B cell (primary cell): ENCODE measurements around the gene TTC28. TPM values are rescaled to one million over a fixed set of nuclear protein-coding genes. Genes with fewer than 3 reads are reported as not detected.

Experiments
- ATAC-seq: fragments of 200-7000 bp; cut with Tn5 transposase; one replicate; pipeline ENCODE4 v1.10.0; 2021; ENCODE audit warnings: low read depth, mild to moderate bottlenecking, moderate number of reproducible peaks, moderate library complexity
- CTCF ChIA-PET: fragments of 350-600 bp; sonication (Branson Sonifier 250); formaldehyde crosslinking; loops from one replicate; lab custom pipeline; 2021; ENCODE audit warnings: antibody characterized with exemption, inconsistent platforms; lab: Charles Lee
- POLR2A ChIA-PET: fragments of 350-600 bp; sonication (Branson Sonifier 250); formaldehyde crosslinking; loops from one replicate; lab custom pipeline; 2021; ENCODE audit warnings: antibody characterized with exemption; lab: Charles Lee
- DNase-seq: peaks from one replicate; pipeline ENCODE4 v3.0.0; 2013
- H2AFZ ChIP-seq: 2 replicates; pipeline ENCODE4 v1.6.1; 2012; ENCODE audit warnings: mild to moderate bottlenecking, low read depth, low read length; ENCODE audit not compliant: insufficient read depth, poor library complexity, severe bottlenecking
- H3K27ac ChIP-seq, 2 donors: 1 replicate in 1 of 2; 2 replicates in 1 of 2; pipeline ENCODE4 v1.5.1; 2012 to 2013; ENCODE audit warnings: low read length in 2 of 2, mild to moderate bottlenecking in 2 of 2, moderate library complexity in 1 of 2
- H3K27me3 ChIP-seq, 4 experiments: fragments of 200-600 bp in 1 of 4; sonication (generic) in 1 of 4; replicated peaks in 1 of 4; 1 replicate in 2 of 4; 2 replicates in 2 of 4; pipeline versions ENCODE4 v1.6.1 to v1.7.0; 2013 to 2016; ENCODE audit warnings: low read length in 3 of 4, mild to moderate bottlenecking in 2 of 4, mixed read lengths in 1 of 4, moderate library complexity in 1 of 4; ENCODE audit not compliant: insufficient read depth in 4 of 4, control insufficient read depth in 3 of 4; ENCODE audit errors: control extremely low read depth in 1 of 4
- H3K36me3 ChIP-seq, 2 experiments: replicated peaks in 1 of 2; 1 replicate in 1 of 2; 2 replicates in 1 of 2; pipeline versions ENCODE4 v1.6.1 to v1.7.1; 2013; ENCODE audit warnings: low read length in 1 of 2; ENCODE audit not compliant: insufficient read depth in 2 of 2, control insufficient read depth in 1 of 2; ENCODE audit errors: control extremely low read depth in 1 of 2, extremely low read depth in 1 of 2
- H3K4me1 ChIP-seq, 2 donors: fragments of 200-600 bp in 1 of 2; sonication (generic) in 1 of 2; 1 replicate in 1 of 2; 2 replicates in 1 of 2; pipeline versions ENCODE4 v1.5.1 to v1.6.1; 2013 to 2017; ENCODE audit warnings: low read length in 2 of 2; ENCODE audit not compliant: control insufficient read depth in 2 of 2, insufficient read depth in 2 of 2
- H3K4me2 ChIP-seq: replicated peaks from 2 replicates; pipeline ENCODE3; 2012; ENCODE audit warnings: mild to moderate bottlenecking, low read depth, low read length; ENCODE audit not compliant: poor library complexity, severe bottlenecking
- H3K4me3 ChIP-seq, 5 experiments: fragments of 200-600 bp in 1 of 5; sonication (generic) in 1 of 5; 1 replicate in 3 of 5; 2 replicates in 2 of 5; pipeline versions ENCODE4 v1.5.1 to v1.7.0; 2011 to 2016; ENCODE audit warnings: low read length in 4 of 5, mild to moderate bottlenecking in 4 of 5, low read depth in 2 of 5, control low read depth in 1 of 5, moderate library complexity in 1 of 5; ENCODE audit not compliant: insufficient read depth in 1 of 5; ENCODE audit errors: control extremely low read depth in 1 of 5, extremely low read depth in 1 of 5
- H3K79me2 ChIP-seq: fragments of 200-600 bp; sonication (generic); one replicate; pipeline ENCODE4 v1.6.0; 2016; ENCODE audit warnings: low read length; ENCODE audit not compliant: control insufficient read depth, insufficient read depth
- H3K9ac ChIP-seq: fragments of 200-600 bp; sonication (generic); 2 replicates; pipeline ENCODE4 v1.6.1; 2017; ENCODE audit warnings: mild to moderate bottlenecking, low read length, moderate library complexity
- H3K9me3 ChIP-seq, 3 donors: one replicate each; pipeline versions ENCODE4 v1.6.1 to v1.7.1; 2013; ENCODE audit warnings: low read length in 2 of 3; ENCODE audit not compliant: control insufficient read depth in 2 of 3, insufficient read depth in 1 of 3; ENCODE audit errors: control extremely low read depth in 1 of 3
- H4K20me1 ChIP-seq: 2 replicates; pipeline ENCODE4 v1.6.0; 2012; ENCODE audit warnings: mild to moderate bottlenecking, low read length; ENCODE audit not compliant: insufficient read depth, control insufficient read depth, poor library complexity, severe bottlenecking
- H3K27ac Mint-ChIP-seq: one replicate; pipeline ENCODE4 v1.8.0; 2021; ENCODE audit warnings: mixed read lengths
- H3K27me3 Mint-ChIP-seq: one replicate; pipeline ENCODE4 v1.8.0; 2021; ENCODE audit warnings: mixed read lengths
- H3K4me1 Mint-ChIP-seq: one replicate; pipeline ENCODE4 v1.8.0; 2021; ENCODE audit warnings: mixed read lengths
- H3K4me3 Mint-ChIP-seq: one replicate; pipeline ENCODE4 v1.8.0; 2021; ENCODE audit warnings: mixed read lengths
- H3K9me3 Mint-ChIP-seq: one replicate; pipeline ENCODE4 v1.8.0; 2022; ENCODE audit warnings: mixed read lengths; ENCODE audit not compliant: insufficient read depth
- EZH2 ChIP-seq: IDR thresholded peaks from 2 replicates; pipeline ENCODE4 v1.6.1; 2012; ENCODE audit warnings: borderline replicate concordance, low read depth, mild to moderate bottlenecking, moderate library complexity, low read length; ENCODE audit not compliant: insufficient read depth, poor library complexity, severe bottlenecking
- WGBS: methylation state at CpG from one replicate; pipeline ENCODE4 v1.1.5; 2013; ENCODE audit warnings: missing lambda C conversion rate; ENCODE audit not compliant: insufficient coverage; 5-methylcytosine and 5-hydroxymethylcytosine counted together
- intact Hi-C: fragments of 100-400 bp; cut with micrococcal nuclease; formaldehyde crosslinking; loops from one replicate; pipeline ENCODE4 v1.10.0; 2022
- polyA plus RNA-seq: library from polyadenylated mRNA; depleted of rRNA; stranded (reverse); fragments of >200 nt; gene quantifications from 2 replicates; pipeline ENCODE4 v1.2.3, GENCODE V29; 2012
- total RNA-seq, 2 donors: library from RNA; stranded (reverse); fragments of 120-200 nt in 1 of 2; gene quantifications; 1 replicate in 1 of 2; 2 replicates in 1 of 2; pipeline versions ENCODE4 v1.2.3 to v1.2.4, GENCODE V29; 2013 to 2022
- TF ChIP-seq, protein P1 (sequence below): fragments of 200-600 bp; IDR thresholded peaks from one replicate; pipeline ENCODE4 v1.8.0; 2022; ENCODE audit warnings: antibody characterized with exemption, mild to moderate bottlenecking

TTC28 gene
- total and polyA plus RNA-seq, 2 donors (not counting 1 experiment from before 2014, with no cell fraction given), result 4.5 to 7.3 TPM

DNA sequence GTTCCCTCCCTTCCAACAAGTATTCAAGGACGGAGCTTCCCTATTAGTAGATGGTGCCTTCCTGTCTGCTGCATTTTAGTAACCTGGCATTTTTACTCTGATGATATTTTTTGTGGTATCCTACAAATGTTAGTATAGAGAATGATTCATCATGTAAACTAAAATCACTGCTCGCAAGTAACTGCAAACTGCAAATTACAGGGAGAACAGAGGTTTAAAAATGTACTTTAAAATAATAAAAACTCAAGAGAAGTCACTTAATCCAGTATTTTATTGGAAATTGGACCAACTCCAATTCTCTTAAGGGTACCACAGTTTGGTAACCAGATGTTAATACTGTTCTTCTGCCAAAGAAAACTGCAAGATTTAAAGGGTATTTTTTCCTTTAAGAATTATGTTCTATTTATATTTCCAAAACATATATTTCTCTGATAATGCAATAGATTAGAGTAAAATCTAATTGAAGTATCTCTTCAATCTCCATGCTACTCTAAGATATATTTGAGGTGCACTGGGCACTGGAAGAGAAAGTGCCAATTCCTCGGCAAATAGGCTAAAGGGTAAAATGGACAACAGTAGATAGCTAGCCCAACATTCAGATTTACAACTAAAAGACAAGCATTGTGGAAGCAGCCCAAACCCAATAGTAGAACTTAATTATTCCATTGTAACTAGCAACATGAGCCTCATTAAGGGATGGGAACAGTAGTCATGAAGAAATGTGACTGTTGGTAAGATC, 298.0 kb downstream of the TTC28 start:
- ChIA-PET POLR2A (no interaction called here), CTCF (no interaction called here)
- H3K27ac Mint-ChIP-seq, result no peak overlapping the region
- TF ChIP-seq, protein P1, sequence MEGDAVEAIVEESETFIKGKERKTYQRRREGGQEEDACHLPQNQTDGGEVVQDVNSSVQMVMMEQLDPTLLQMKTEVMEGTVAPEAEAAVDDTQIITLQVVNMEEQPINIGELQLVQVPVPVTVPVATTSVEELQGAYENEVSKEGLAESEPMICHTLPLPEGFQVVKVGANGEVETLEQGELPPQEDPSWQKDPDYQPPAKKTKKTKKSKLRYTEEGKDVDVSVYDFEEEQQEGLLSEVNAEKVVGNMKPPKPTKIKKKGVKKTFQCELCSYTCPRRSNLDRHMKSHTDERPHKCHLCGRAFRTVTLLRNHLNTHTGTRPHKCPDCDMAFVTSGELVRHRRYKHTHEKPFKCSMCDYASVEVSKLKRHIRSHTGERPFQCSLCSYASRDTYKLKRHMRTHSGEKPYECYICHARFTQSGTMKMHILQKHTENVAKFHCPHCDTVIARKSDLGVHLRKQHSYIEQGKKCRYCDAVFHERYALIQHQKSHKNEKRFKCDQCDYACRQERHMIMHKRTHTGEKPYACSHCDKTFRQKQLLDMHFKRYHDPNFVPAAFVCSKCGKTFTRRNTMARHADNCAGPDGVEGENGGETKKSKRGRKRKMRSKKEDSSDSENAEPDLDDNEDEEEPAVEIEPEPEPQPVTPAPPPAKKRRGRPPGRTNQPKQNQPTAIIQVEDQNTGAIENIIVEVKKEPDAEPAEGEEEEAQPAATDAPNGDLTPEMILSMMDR, result no peak
- no peak for TF ChIP-seq EZH2
- intact Hi-C loops, result no loop called here
- no peak overlapping the region for H3K4me3 ChIP-seq
- no peaks in the 10 kb centered on the region for H3K4me1 ChIP-seq
- no peaks in the 10 kb centered on the region for H3K4me1 Mint-ChIP-seq
- no peaks in the 10 kb centered on the region for H3K9me3 Mint-ChIP-seq
- no peaks in the 10 kb centered on the region for H3K79me2 ChIP-seq
- DNase-seq, result no peak
- no peak overlapping the region for H2AFZ ChIP-seq
- no peaks in the 10 kb centered on the region for H3K36me3 ChIP-seq
- no peak overlapping the region for H3K9ac ChIP-seq
- no peak overlapping the region for H3K27ac ChIP-seq
- no peak overlapping the region for H3K4me2 ChIP-seq
- no peaks in the 10 kb centered on the region for H3K27me3 ChIP-seq
- H3K9me3 ChIP-seq, result no peaks in the 10 kb centered on the region
- H3K4me3 Mint-ChIP-seq, result no peak overlapping the region
- no peak for ATAC-seq
- WGBS, result no CpG with 5 or more reads among the region's 3 CpGs
- no peaks in the 10 kb centered on the region for H4K20me1 ChIP-seq
- H3K27me3 Mint-ChIP-seq, result no peaks in the 10 kb centered on the region

DNA sequence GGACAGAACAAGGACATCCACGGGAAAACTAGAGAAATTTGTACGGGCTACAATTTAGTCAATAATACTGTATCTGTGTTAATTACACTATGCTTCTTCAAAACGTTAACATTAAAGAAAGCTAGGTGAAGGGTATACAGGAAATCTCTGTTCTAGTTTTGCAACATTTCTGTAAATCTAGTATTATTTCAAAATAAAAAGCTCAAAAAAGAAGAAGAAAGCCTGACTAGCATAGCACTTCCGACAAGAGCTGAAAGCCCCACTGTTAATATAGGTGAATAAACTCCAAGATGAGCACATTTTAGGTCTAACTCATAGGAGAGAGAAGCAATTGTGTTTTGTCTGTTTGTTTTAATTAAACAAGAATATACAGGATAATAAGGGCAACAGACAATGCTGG, 299.7 kb downstream of the TTC28 start:
- POLR2A ChIA-PET, result no interaction called here
- Histone ChIP-seq H2AFZ (no peak overlapping the region), H3K4me2 (no peak overlapping the region), H3K27me3 (no peaks in the 10 kb centered on the region), H3K36me3 (no peaks in the 10 kb centered on the region), H3K79me2 (no peaks in the 10 kb centered on the region), H3K9ac (no peak overlapping the region), H3K27ac (no peak overlapping the region), H3K4me1 (no peaks in the 10 kb centered on the region), H3K9me3 (no peaks in the 10 kb centered on the region), H3K4me3 (no peak overlapping the region), H4K20me1 (no peaks in the 10 kb centered on the region)
- peaks cover 5% of the 10 kb centered on the region for H3K27me3 Mint-ChIP-seq
- no CpG with 5 or more reads among the region's 4 CpGs for WGBS
- no peak for ATAC-seq
- H3K27ac Mint-ChIP-seq, result no peak overlapping the region
- no peak overlapping the region for H3K4me3 Mint-ChIP-seq
- intact Hi-C loops, result no loop called here
- no peak for TF ChIP-seq EZH2
- TF ChIP-seq, protein P1, result no peak
- CTCF ChIA-PET, result no interaction called here
- no peak for DNase-seq
- no peaks in the 10 kb centered on the region for H3K4me1 Mint-ChIP-seq
- no peaks in the 10 kb centered on the region for H3K9me3 Mint-ChIP-seq
